HCT116 (cell line): ENCODE data around the gene GNB2. TPM values are rescaled to one million over a fixed set of nuclear protein-coding genes. Genes with fewer than 3 reads are reported as not detected.

ENCODE experiments used
- ATAC-seq: fragments of 200-7000 bp; cut with Tn5 transposase; 2 replicates; pipeline ENCODE4 v1.9.1; 2020; ENCODE audit warnings: mild to moderate bottlenecking, moderate library complexity
- BruUV-seq: library from RNA; stranded (reverse); fragments of 400-500 nt; replicated peaks from 2 replicates; lab custom pipeline; 2021; lab: Mats Ljungman, UMichigan
- CTCF ChIA-PET: fragments of 300-600 bp; sonication (Branson Sonifier 250); formaldehyde crosslinking; loops from one replicate; lab custom pipeline; 2021; ENCODE audit warnings: antibody characterized with exemption; lab: Charles Lee
- POLR2A ChIA-PET: fragments of 300-600, 350-600 bp; sonication (Branson Sonifier 250); formaldehyde crosslinking; loops from one replicate; lab custom pipeline; 2021; ENCODE audit warnings: antibody characterized with exemption; lab: Charles Lee
- RAD21 ChIA-PET, 2 experiments: fragments of 300-600 bp; sonication (Branson Sonifier 250); formaldehyde crosslinking; loops; one replicate each; lab custom pipeline; 2023; ENCODE audit warnings: low total read pairs in 2 of 2; ENCODE audit not compliant: uncharacterized antibody in 2 of 2, unreplicated experiment in 2 of 2, low non-redundant PET in 1 of 2; lab: Charles Lee
- DNase-seq: peaks from one replicate; pipeline ENCODE4 v3.0.0-alpha.2; 2010; ENCODE audit warnings: low read depth, low spot score
- H2AFZ ChIP-seq: fragments of 200-600 bp; shearing (Covaris generic), sonication (generic); 2 replicates; pipeline ENCODE4 v1.6.1; 2017; ENCODE audit warnings: low read depth, mixed run types, mixed read lengths, antibody characterized with exemption, low read length; ENCODE audit not compliant: poor library complexity, severe bottlenecking
- H3K27ac ChIP-seq: 2 replicates; pipeline ENCODE4 v1.5.1; 2012; ENCODE audit warnings: low read depth, low read length
- H3K27me3 ChIP-seq: fragments of 200-600 bp; sonication (generic); 2 replicates; pipeline ENCODE4 v1.6.1; 2016; ENCODE audit warnings: mixed run types, low read length, mixed read lengths; ENCODE audit not compliant: insufficient read depth
- H3K36me3 ChIP-seq, 2 experiments: fragments of 200-500 bp in 1 of 2; fragments of 200-600 bp in 1 of 2; sonication (Bioruptor generic) in 1 of 2; sonication (generic) in 1 of 2; 2 replicates each; pipeline versions ENCODE4 v1.5.1 to v1.6.1; 2014 to 2016; ENCODE audit warnings: low read length in 2 of 2, inconsistent platforms in 1 of 2, mixed read lengths in 1 of 2, mixed run types in 1 of 2; ENCODE audit not compliant: insufficient read depth in 2 of 2, control insufficient read depth in 1 of 2
- H3K4me1 ChIP-seq, 2 experiments: fragments of 200-600 bp in 1 of 2; sonication (generic) in 1 of 2; 2 replicates each; pipeline versions ENCODE4 v1.5.1 to v1.6.1; 2012 to 2017; ENCODE audit warnings: low read length in 2 of 2, inconsistent platforms in 1 of 2, mild to moderate bottlenecking in 1 of 2, mixed read lengths in 1 of 2, mixed run types in 1 of 2, moderate library complexity in 1 of 2; ENCODE audit not compliant: insufficient read depth in 2 of 2, control insufficient read depth in 1 of 2
- H3K4me2 ChIP-seq: fragments of 200-600 bp; sonication (generic); 2 replicates; pipeline ENCODE4 v1.6.1; 2017; ENCODE audit warnings: mixed run types, low read length, mixed read lengths
- H3K4me3 ChIP-seq, 2 experiments: fragments of 200-600 bp in 1 of 2; sonication (generic) in 1 of 2; replicated peaks in 1 of 2; 2 replicates each; pipeline ENCODE4 v1.5.1; 2011 to 2016; ENCODE audit warnings: low read length in 2 of 2, control low read depth in 1 of 2, low read depth in 1 of 2, mild to moderate bottlenecking in 1 of 2, mixed read lengths in 1 of 2, mixed run types in 1 of 2
- H3K79me2 ChIP-seq: fragments of 200-600 bp; sonication (generic); 2 replicates; pipeline ENCODE4 v1.6.1; 2017; ENCODE audit warnings: mild to moderate bottlenecking, mixed run types, low read length, moderate library complexity, mixed read lengths; ENCODE audit not compliant: insufficient read depth
- H3K9ac ChIP-seq: fragments of 200-600 bp; sonication (generic); 2 replicates; pipeline ENCODE4 v1.6.1; 2016; ENCODE audit warnings: low read length, mixed read lengths
- H3K9me2 ChIP-seq: fragments of 200-600 bp; sonication (generic), shearing (Covaris generic); 2 replicates; pipeline ENCODE4 v1.6.1; 2017; ENCODE audit warnings: mixed run types, mild to moderate bottlenecking, moderate library complexity; ENCODE audit not compliant: insufficient read depth
- H3K9me3 ChIP-seq, 2 experiments: fragments of 200-500 bp in 1 of 2; fragments of 200-600 bp in 1 of 2; sonication (Bioruptor generic) in 1 of 2; sonication (generic) in 1 of 2; 2 replicates each; pipeline ENCODE4 v1.6.1; 2014 to 2017; ENCODE audit warnings: low read length in 2 of 2, mixed read lengths in 2 of 2, inconsistent platforms in 1 of 2, low read depth in 1 of 2, mild to moderate bottlenecking in 1 of 2, mixed run types in 1 of 2, moderate library complexity in 1 of 2; ENCODE audit not compliant: control insufficient read depth in 1 of 2, insufficient read depth in 1 of 2
- H4K20me1 ChIP-seq: fragments of 200-600 bp; sonication (generic), shearing (Covaris generic); 2 replicates; pipeline ENCODE4 v1.6.1; 2017; ENCODE audit warnings: mixed run types, mild to moderate bottlenecking, moderate library complexity; ENCODE audit not compliant: insufficient read depth
- CEBPB ChIP-seq: IDR thresholded peaks from 2 replicates; pipeline ENCODE4 v1.6.1; 2012; ENCODE audit warnings: low read depth
- EGR1 ChIP-seq: IDR thresholded peaks from 2 replicates; pipeline ENCODE4 v1.6.1; 2012; ENCODE audit warnings: low read depth
- EZH2 ChIP-seq: fragments of 200-600 bp; sonication (generic); IDR thresholded peaks from 2 replicates; pipeline ENCODE4 v1.6.1; 2017; ENCODE audit warnings: antibody characterized with exemption, mixed run types
- EZH2phosphoT487 ChIP-seq: fragments of 200-600 bp; IDR thresholded peaks from 2 replicates; pipeline ENCODE4 v1.6.1; 2018; ENCODE audit warnings: antibody characterized with exemption, borderline replicate concordance
- MAX ChIP-seq: IDR thresholded peaks from 2 replicates; pipeline ENCODE4 v1.6.1; 2012
- POLR2A ChIP-seq: IDR thresholded peaks from 2 replicates; pipeline ENCODE4 v1.7.0; 2011; ENCODE audit warnings: borderline replicate concordance; ENCODE audit not compliant: insufficient read depth, insufficient read length; ENCODE audit errors: extremely low read depth
- POLR2AphosphoS5 ChIP-seq: IDR thresholded peaks from 2 replicates; pipeline ENCODE4 v1.6.1; 2011; ENCODE audit warnings: mild to moderate bottlenecking, low read depth, low read length, moderate library complexity
- RAD21 ChIP-seq: IDR thresholded peaks from 2 replicates; pipeline ENCODE4 v1.6.1; 2012; ENCODE audit warnings: low read depth, mild to moderate bottlenecking
- SP1 ChIP-seq: IDR thresholded peaks from 2 replicates; pipeline ENCODE4 v1.6.1; 2012; ENCODE audit warnings: low read depth
- SRF ChIP-seq: IDR thresholded peaks from 2 replicates; pipeline ENCODE4 v1.6.1; 2012; ENCODE audit warnings: low read depth
- TCF7L2 ChIP-seq: IDR thresholded peaks from 2 replicates; pipeline ENCODE4 v1.7.0; 2011; ENCODE audit warnings: borderline replicate concordance, inconsistent platforms; ENCODE audit not compliant: insufficient read depth, insufficient read length; ENCODE audit errors: extremely low read depth
- YY1 ChIP-seq: IDR thresholded peaks from 2 replicates; pipeline ENCODE4 v1.6.1; 2011; ENCODE audit warnings: low read length, low read depth, moderate library complexity, mild to moderate bottlenecking; ENCODE audit not compliant: insufficient replicate concordance; ENCODE audit errors: extremely low read depth
- ZFX ChIP-seq: fragments of 450-650 bp; IDR thresholded peaks from 2 replicates; pipeline ENCODE4 v1.6.1; 2017
- intact Hi-C: fragments of 100-400 bp; cut with micrococcal nuclease; formaldehyde crosslinking; loops from 2 replicates; pipeline ENCODE4 v1.10.0; 2022
- total RNA-seq: library from RNA; stranded (reverse); gene quantifications from one replicate; pipeline ENCODE4 v1.2.1, GENCODE V29; 2021; ENCODE audit not compliant: unreplicated experiment
- TF ChIP-seq, protein P1 (sequence below): IDR thresholded peaks from 2 replicates; pipeline ENCODE4 v1.6.1; 2011; ENCODE audit warnings: mild to moderate bottlenecking, low read length, moderate library complexity; ENCODE audit not compliant: insufficient replicate concordance; ENCODE audit errors: extremely low read depth
- TF ChIP-seq, protein P2 (sequence below), 3 experiments: fragments of 200-600 bp in 1 of 3; sonication (generic) in 1 of 3; IDR thresholded peaks in 2 of 3; conservative IDR thresholded peaks in 1 of 3; 2 replicates each; pipeline ENCODE4 v1.5.1; 2012 to 2017; ENCODE audit warnings: low read depth in 2 of 3, low read length in 2 of 3, antibody characterized with exemption in 1 of 3, borderline replicate concordance in 1 of 3, control low read depth in 1 of 3, mild to moderate bottlenecking in 1 of 3, mixed read lengths in 1 of 3, mixed run types in 1 of 3, moderate library complexity in 1 of 3; ENCODE audit not compliant: insufficient read depth in 1 of 3
- TF ChIP-seq, protein P3 (sequence below): IDR thresholded peaks from 2 replicates; pipeline ENCODE4 v1.6.1; 2012; ENCODE audit warnings: low read depth

The GNB2 gene
- total RNA-seq, 1 experiment from 2014 or later = 246 TPM

- TF ChIP-seq MAX (no peak), SRF (no peak), EGR1 (no peak), TCF7L2 (no peak)
- TF ChIP-seq, protein P1, sequence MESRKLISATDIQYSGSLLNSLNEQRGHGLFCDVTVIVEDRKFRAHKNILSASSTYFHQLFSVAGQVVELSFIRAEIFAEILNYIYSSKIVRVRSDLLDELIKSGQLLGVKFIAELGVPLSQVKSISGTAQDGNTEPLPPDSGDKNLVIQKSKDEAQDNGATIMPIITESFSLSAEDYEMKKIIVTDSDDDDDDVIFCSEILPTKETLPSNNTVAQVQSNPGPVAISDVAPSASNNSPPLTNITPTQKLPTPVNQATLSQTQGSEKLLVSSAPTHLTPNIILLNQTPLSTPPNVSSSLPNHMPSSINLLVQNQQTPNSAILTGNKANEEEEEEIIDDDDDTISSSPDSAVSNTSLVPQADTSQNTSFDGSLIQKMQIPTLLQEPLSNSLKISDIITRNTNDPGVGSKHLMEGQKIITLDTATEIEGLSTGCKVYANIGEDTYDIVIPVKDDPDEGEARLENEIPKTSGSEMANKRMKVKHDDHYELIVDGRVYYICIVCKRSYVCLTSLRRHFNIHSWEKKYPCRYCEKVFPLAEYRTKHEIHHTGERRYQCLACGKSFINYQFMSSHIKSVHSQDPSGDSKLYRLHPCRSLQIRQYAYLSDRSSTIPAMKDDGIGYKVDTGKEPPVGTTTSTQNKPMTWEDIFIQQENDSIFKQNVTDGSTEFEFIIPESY = no peak
Observed at GRCh38 chr7:100678291-100678984, 4.9 kb downstream of the GNB2 start (continued).

DNA sequence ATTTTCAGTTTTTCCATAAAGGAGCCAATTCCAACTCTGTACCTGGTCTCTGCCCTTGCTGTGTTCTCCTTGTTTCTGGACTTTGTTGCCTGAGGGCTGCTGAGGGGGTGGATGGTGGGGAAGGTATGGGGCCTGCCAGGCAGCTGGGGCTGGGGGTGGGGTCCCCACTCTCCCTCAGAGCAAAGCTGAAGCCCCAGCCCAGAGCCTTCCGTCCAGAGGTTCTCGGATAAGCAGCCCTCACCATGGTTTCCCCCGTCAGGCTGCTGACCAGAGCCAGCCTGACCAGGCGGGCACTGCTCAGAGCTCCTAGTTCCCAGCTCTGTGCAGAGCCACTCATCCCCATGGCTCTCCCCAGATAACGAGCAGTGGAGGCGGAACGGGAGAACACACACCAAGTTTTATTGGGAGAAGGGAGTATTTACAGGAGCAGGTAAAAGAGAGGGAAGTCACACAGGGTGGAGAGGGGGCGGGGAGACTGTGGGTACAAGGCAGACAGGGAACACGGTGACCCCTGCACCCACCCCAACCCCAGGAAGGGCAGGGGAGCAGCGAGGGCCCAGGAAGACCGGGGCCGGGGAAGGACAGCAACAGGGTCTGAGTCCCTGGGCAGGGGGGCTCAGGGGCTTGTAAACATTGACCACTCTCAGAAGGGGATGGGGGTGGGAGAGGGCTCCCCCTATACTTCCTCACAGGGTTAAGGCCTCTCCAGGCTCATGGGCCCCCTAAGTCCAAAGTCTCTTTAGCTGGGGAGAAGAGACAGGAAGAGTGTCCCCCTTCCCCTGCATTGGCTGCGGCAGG, 5.8 kb downstream of the GNB2 start:
- no peak overlapping the region for H3K4me3 ChIP-seq
- no peak overlapping the region for H3K4me2 ChIP-seq
- H2AFZ ChIP-seq = no peak overlapping the region
- no peaks in the 10 kb centered on the region for H3K9me3 ChIP-seq
- DNase-seq (no peak), ATAC-seq (no peak)
- no peak overlapping the region for H3K9ac ChIP-seq
- H4K20me1 ChIP-seq = no peaks in the 10 kb centered on the region
- H3K27me3 ChIP-seq = no peaks in the 10 kb centered on the region
- BruUV-seq = no TSS peak
- no peak overlapping the region; the same call in 1 of the 2 replicates for H3K27ac ChIP-seq
- H3K79me2 ChIP-seq = peaks cover 24% of the 10 kb centered on the region
- peaks cover 20 to 21% of the 10 kb centered on the region in 2 experiments; a peak in 3 of 4 replicates for H3K36me3 ChIP-seq
- H3K9me2 ChIP-seq = no peaks in the 10 kb centered on the region
- intact Hi-C loops = no loop called here
- peaks cover 0 to 5% of the 10 kb centered on the region in 2 experiments; a peak in 1 of 4 replicates for H3K4me1 ChIP-seq
- ChIA-PET CTCF (no interaction called here), POLR2A (no interaction called here), RAD21 (no interaction called here)
- TF ChIP-seq, protein P2, sequence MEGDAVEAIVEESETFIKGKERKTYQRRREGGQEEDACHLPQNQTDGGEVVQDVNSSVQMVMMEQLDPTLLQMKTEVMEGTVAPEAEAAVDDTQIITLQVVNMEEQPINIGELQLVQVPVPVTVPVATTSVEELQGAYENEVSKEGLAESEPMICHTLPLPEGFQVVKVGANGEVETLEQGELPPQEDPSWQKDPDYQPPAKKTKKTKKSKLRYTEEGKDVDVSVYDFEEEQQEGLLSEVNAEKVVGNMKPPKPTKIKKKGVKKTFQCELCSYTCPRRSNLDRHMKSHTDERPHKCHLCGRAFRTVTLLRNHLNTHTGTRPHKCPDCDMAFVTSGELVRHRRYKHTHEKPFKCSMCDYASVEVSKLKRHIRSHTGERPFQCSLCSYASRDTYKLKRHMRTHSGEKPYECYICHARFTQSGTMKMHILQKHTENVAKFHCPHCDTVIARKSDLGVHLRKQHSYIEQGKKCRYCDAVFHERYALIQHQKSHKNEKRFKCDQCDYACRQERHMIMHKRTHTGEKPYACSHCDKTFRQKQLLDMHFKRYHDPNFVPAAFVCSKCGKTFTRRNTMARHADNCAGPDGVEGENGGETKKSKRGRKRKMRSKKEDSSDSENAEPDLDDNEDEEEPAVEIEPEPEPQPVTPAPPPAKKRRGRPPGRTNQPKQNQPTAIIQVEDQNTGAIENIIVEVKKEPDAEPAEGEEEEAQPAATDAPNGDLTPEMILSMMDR (IDR thresholded peaks at IDR 0.05 in 2 of 3, conservative IDR thresholded peaks at IDR 0.05 in 1 of 3; ENCODE audit: borderline replicate concordance in 1 of 3, insufficient read depth in 1 of 3, low read depth in 2 of 3, low read length in 2 of 3) = no peak
- TF ChIP-seq POLR2AphosphoS5 (no peak; the same call in 1 of the 2 replicates), SP1 (no peak), ZFX (no peak), TCF7L2 (no peak), YY1 (no peak), POLR2A (no peak), EZH2phosphoT487 (no peak), EZH2 (no peak), RAD21 (no peak), CEBPB (no peak)
- TF ChIP-seq, protein P3, sequence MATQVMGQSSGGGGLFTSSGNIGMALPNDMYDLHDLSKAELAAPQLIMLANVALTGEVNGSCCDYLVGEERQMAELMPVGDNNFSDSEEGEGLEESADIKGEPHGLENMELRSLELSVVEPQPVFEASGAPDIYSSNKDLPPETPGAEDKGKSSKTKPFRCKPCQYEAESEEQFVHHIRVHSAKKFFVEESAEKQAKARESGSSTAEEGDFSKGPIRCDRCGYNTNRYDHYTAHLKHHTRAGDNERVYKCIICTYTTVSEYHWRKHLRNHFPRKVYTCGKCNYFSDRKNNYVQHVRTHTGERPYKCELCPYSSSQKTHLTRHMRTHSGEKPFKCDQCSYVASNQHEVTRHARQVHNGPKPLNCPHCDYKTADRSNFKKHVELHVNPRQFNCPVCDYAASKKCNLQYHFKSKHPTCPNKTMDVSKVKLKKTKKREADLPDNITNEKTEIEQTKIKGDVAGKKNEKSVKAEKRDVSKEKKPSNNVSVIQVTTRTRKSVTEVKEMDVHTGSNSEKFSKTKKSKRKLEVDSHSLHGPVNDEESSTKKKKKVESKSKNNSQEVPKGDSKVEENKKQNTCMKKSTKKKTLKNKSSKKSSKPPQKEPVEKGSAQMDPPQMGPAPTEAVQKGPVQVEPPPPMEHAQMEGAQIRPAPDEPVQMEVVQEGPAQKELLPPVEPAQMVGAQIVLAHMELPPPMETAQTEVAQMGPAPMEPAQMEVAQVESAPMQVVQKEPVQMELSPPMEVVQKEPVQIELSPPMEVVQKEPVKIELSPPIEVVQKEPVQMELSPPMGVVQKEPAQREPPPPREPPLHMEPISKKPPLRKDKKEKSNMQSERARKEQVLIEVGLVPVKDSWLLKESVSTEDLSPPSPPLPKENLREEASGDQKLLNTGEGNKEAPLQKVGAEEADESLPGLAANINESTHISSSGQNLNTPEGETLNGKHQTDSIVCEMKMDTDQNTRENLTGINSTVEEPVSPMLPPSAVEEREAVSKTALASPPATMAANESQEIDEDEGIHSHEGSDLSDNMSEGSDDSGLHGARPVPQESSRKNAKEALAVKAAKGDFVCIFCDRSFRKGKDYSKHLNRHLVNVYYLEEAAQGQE = no peak
